ENCODE results near the gene HSPG2. TPM values are rescaled to one million over a fixed set of nuclear protein-coding genes. Genes with fewer than 3 reads are reported as not detected.
"Not testable (repeated sequence)": the region's sequence is repeated elsewhere in the genome, so short reads cannot be mapped to it uniquely, and the experiment has no call there.

HSPG2 gene
- total RNA-seq, 4 donors from 2014 or later: 311 to 1,021 (median 351) TPM

DNA sequence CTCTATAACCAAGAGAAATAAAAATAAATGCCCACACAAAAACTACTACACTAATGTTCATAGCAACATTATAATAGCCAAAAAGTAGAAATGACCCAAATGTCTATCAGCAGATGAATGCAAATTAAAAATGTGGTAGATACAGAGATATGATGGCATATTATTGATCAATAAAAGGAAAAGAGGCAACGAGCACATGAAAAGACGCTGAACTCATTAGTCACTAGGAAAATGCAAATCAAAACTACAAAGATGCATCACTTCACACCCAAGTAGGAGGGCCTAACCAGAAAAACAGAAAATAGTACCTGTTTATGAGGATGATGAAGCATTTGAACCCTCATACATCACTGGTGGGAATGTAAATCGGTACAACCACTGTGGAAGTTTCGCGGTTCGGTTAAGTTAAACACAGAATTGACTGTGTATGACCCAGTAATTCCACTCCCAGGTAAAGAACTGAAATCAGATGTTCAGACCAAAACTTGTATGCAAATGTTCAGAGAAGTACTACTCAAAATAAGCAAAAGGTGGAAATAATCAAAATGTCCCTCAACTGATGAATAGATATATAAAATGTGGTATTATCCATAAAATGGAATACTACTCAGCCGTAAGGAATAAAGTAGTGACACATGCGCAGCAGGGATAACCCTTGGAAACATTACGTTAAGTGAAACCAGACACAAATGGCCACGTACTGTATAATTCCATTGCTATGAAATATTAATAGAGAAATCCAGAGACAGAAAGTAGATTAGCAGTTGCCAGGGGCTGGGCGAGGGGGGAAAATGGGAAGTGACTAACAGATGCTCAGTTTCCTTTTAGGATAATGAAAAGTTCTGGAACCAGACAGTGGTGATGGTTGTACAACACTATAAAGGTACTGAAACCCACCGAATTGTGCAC is 157.2 kb downstream of the HSPG2 start:
- Histone ChIP-seq H3K4me3 (no peak overlapping the region), H3K27me3 (no peaks in the 10 kb centered on the region), H3K36me3 (no peaks in the 10 kb centered on the region), H3K9me3 (no peaks in the 10 kb centered on the region), H3K27ac (no peak overlapping the region), H3K4me1 (peaks cover 0 to 58% (median 5%) of the 10 kb centered on the region in 3 donors)
- ATAC-seq: no peak
- WGBS, 2 donors (ENCODE audit: low coverage in 1 of 2): 85 to 87% methylated on average over 11 to 12 of the region's 12 CpGs
- TF ChIP-seq POLR2A (IDR thresholded peaks at IDR 0.05): no peak
- TF ChIP-seq, protein P1, sequence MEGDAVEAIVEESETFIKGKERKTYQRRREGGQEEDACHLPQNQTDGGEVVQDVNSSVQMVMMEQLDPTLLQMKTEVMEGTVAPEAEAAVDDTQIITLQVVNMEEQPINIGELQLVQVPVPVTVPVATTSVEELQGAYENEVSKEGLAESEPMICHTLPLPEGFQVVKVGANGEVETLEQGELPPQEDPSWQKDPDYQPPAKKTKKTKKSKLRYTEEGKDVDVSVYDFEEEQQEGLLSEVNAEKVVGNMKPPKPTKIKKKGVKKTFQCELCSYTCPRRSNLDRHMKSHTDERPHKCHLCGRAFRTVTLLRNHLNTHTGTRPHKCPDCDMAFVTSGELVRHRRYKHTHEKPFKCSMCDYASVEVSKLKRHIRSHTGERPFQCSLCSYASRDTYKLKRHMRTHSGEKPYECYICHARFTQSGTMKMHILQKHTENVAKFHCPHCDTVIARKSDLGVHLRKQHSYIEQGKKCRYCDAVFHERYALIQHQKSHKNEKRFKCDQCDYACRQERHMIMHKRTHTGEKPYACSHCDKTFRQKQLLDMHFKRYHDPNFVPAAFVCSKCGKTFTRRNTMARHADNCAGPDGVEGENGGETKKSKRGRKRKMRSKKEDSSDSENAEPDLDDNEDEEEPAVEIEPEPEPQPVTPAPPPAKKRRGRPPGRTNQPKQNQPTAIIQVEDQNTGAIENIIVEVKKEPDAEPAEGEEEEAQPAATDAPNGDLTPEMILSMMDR (IDR thresholded peaks at IDR 0.05): no peak
- no peak for TF ChIP-seq POLR2AphosphoS5 (IDR thresholded peaks at IDR 0.05)
- TF ChIP-seq EP300 (IDR thresholded peaks at IDR 0.05): no peak

DNA sequence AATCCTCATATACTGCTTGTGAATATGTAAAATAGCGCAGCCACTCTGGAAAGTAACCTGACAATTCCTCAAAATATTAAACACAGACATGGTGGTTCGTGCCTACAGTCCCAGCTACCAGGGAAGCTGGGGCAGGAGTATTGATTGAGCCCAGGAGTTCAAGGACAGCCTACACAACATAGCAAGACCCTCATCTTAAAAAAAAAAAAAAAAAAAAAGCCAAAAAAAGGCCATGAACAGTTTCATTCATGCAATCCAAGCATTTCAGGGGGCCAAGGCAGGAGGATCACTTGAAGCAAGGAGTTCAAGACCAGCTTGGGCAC is 158.7 kb downstream of the HSPG2 start:
- Histone ChIP-seq H3K27me3 (no peaks in the 10 kb centered on the region), H3K9me3 (no peaks in the 10 kb centered on the region), H3K27ac (no peak overlapping the region), H3K4me3 (no peak overlapping the region), H3K4me1 (peaks cover 0 to 49% (median 5%) of the 10 kb centered on the region in 3 donors), H3K36me3 (no peaks in the 10 kb centered on the region)
- 71 to 86% methylated on average over 2 of the region's 2 CpGs for WGBS, 2 donors (ENCODE audit: low coverage in 1 of 2)
- no peak for TF ChIP-seq EP300 (IDR thresholded peaks at IDR 0.05)
- TF ChIP-seq POLR2A (IDR thresholded peaks at IDR 0.05): no peak
- TF ChIP-seq, protein P1 (IDR thresholded peaks at IDR 0.05): no peak
- TF ChIP-seq POLR2AphosphoS5 (IDR thresholded peaks at IDR 0.05): no peak
- no peak for ATAC-seq

DNA sequence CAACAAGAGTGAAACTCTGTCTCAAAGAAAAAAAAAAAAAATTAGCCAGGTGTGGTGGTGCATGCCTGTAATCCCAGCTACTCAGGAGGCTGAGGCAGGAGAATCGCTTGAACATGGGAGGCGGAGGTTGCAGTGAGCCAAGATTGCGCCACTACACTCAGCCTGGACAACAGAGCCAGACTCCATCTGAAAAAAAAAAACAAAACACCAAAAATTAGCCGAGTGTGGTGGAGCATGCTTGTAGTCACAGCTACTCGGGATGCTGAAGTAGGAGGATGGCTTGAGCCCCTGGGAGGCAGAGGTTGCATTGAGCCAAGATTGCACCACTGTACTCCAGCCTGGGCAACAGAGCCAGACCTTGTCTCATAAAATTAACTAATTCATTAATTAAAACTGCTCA is 160.2 kb downstream of the HSPG2 start:
- H3K27ac ChIP-seq, H3K4me3 ChIP-seq, H3K9me3 ChIP-seq, H3K36me3 ChIP-seq, H3K27me3 ChIP-seq, ATAC-seq: not testable (repeated sequence)
- H3K4me1 ChIP-seq: peaks cover 0 to 44% (median 5%) of the 10 kb centered on the region in 3 donors
- 50 to 80% methylated on average over 2 to 5 of the region's 5 CpGs for WGBS, 2 donors (ENCODE audit: low coverage in 1 of 2)

DNA sequence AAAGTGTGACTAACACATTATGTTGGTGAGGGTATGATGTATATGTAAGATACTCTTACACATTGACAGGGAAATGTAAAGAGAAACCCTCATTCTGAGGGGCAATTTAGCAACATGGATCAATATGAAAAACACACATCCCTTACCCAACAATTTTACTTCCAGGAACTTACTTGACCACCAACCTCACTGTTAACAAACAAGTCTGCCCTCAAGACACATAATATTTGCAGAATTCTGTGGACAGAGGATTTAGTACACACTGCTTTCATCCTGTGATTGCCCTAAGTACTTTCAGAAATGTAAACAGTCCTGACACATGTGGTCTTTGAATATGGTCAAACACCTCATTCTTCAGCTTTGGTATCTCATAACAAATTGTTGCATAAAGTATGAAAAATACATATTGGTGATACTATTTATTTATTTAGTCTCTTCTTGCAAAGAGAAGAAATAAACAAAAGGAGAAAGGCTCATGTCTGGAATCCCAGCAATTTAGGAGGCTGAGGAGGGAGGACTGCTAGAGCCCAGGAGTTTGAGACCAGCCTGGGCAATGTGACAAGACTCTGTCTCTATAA is 161.0 kb downstream of the HSPG2 start:
- peak overlapping the region in 1 of 4 donors; percentile 18 for H3K27ac ChIP-seq
- TF ChIP-seq POLR2AphosphoS5 (IDR thresholded peaks at IDR 0.05) (no peak), EP300 (IDR thresholded peaks at IDR 0.05) (no peak), POLR2A (IDR thresholded peaks at IDR 0.05) (no peak)
- TF ChIP-seq, protein P1 (IDR thresholded peaks at IDR 0.05): no peak
- ATAC-seq: no peak
- H3K27me3 ChIP-seq: no peaks in the 10 kb centered on the region
- peaks cover 0 to 36% (median 1%) of the 10 kb centered on the region in 3 donors for H3K4me1 ChIP-seq
- no peaks in the 10 kb centered on the region for H3K36me3 ChIP-seq
- no peak overlapping the region for H3K4me3 ChIP-seq
- no peaks in the 10 kb centered on the region for H3K9me3 ChIP-seq

DNA sequence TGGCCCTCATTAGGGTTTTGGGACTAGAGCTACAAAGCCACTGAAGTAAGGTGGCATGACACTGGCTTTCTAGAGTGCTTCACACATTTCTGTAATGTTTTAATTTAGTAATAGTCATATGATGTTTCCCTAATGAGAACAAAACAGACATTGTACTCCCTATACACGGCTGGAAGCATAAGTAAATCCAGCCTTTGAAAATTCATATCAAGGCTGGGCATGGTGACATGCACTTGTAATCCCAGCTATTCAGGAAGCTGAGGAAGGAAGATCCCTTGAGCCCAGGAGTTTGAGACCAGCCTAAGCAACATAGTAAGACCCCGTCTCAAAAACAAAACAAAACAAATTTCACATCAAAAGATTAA is 161.6 kb downstream of the HSPG2 start:
- Histone ChIP-seq H3K4me1 (peaks cover 0 to 31% (median 0%) of the 10 kb centered on the region in 3 donors), H3K27me3 (no peaks in the 10 kb centered on the region), H3K4me3 (no peak overlapping the region), H3K36me3 (no peaks in the 10 kb centered on the region), H3K9me3 (no peaks in the 10 kb centered on the region), H3K27ac (peak overlapping the region in 2 of 4 donors; percentile 18 to 24)
- TF ChIP-seq, protein P1 (IDR thresholded peaks at IDR 0.05): no peak
- no peak for ATAC-seq
- WGBS, 2 donors (ENCODE audit: low coverage in 1 of 2): 29 to 38% methylated on average over 2 of the region's 2 CpGs

Measured in gastroesophageal sphincter (tissue), 4 donors.